H9 (cell line): ENCODE data around the gene PCDHB4. TPM values are rescaled to one million over a fixed set of nuclear protein-coding genes. Genes with fewer than 3 reads are reported as not detected.

ENCODE experiments used
- DNase-seq: peaks from one replicate; pipeline ENCODE4 v3.0.0-alpha.2; 2017
- H2AFZ ChIP-seq: one replicate; pipeline ENCODE4 v1.6.1; 2013; ENCODE audit warnings: mild to moderate bottlenecking, low read length, control low read depth, moderate library complexity
- H2AK5ac ChIP-seq: 2 replicates; pipeline ENCODE4 v1.6.1; 2013; ENCODE audit warnings: low read length, control low read depth, mixed read lengths; ENCODE audit not compliant: insufficient read length
- H2BK120ac ChIP-seq: one replicate; pipeline ENCODE4 v1.6.1; 2013; ENCODE audit warnings: low read depth, mild to moderate bottlenecking, low read length, control low read depth, inconsistent platforms; ENCODE audit not compliant: poor library complexity, severe bottlenecking
- H2BK12ac ChIP-seq: 2 replicates; pipeline ENCODE4 v1.6.1; 2013; ENCODE audit warnings: low read length, control low read depth, mixed read lengths, low read depth; ENCODE audit not compliant: insufficient read length
- H2BK15ac ChIP-seq: 2 replicates; pipeline ENCODE4 v1.6.1; 2013; ENCODE audit warnings: low read depth, low read length, control low read depth
- H2BK20ac ChIP-seq: one replicate; pipeline ENCODE4 v1.6.1; 2013; ENCODE audit warnings: low read depth, mild to moderate bottlenecking, low read length, control low read depth, inconsistent platforms; ENCODE audit not compliant: poor library complexity, severe bottlenecking
- H2BK5ac ChIP-seq: 2 replicates; pipeline ENCODE4 v1.6.1; 2013; ENCODE audit warnings: low read length, control low read depth, mixed read lengths; ENCODE audit not compliant: insufficient read length
- H3K14ac ChIP-seq: 2 replicates; pipeline ENCODE4 v1.6.1; 2013; ENCODE audit warnings: low read length, control low read depth; ENCODE audit not compliant: insufficient read depth
- H3K18ac ChIP-seq: 2 replicates; pipeline ENCODE4 v1.6.1; 2013; ENCODE audit warnings: low read depth, mild to moderate bottlenecking, mixed read lengths, low read length, control low read depth; ENCODE audit not compliant: insufficient read length
- H3K23ac ChIP-seq: 2 replicates; pipeline ENCODE4 v1.6.1; 2013; ENCODE audit warnings: low read length, control low read depth, mixed read lengths, low read depth; ENCODE audit not compliant: insufficient read length
- H3K23me2 ChIP-seq: 2 replicates; pipeline ENCODE4 v1.6.1; 2013; ENCODE audit warnings: low read depth, mild to moderate bottlenecking, mixed read lengths, low read length, control low read depth; ENCODE audit not compliant: insufficient read length, poor library complexity, severe bottlenecking
- H3K27ac ChIP-seq: 2 replicates; pipeline ENCODE4 v1.5.1; 2013; ENCODE audit warnings: low read length, control low read depth, mixed read lengths, low read depth; ENCODE audit not compliant: insufficient read length
- H3K27me3 ChIP-seq: 2 replicates; pipeline ENCODE4 v1.6.1; 2013; ENCODE audit warnings: low read length, control low read depth, inconsistent platforms; ENCODE audit not compliant: insufficient read depth
- H3K4ac ChIP-seq: 2 replicates; pipeline ENCODE4 v1.6.1; 2013; ENCODE audit warnings: low read depth, mild to moderate bottlenecking, control low read depth, inconsistent platforms, low read length, moderate library complexity
- H3K4me1 ChIP-seq: 2 replicates; pipeline ENCODE4 v1.6.1; 2013; ENCODE audit warnings: low read length, control low read depth, inconsistent platforms; ENCODE audit not compliant: insufficient read depth
- H3K4me2 ChIP-seq: 2 replicates; pipeline ENCODE4 v1.6.1; 2013; ENCODE audit warnings: low read length, control low read depth, mixed read lengths; ENCODE audit not compliant: insufficient read length, insufficient read depth
- H3K56ac ChIP-seq: 2 replicates; pipeline ENCODE4 v1.6.1; 2013; ENCODE audit warnings: low read depth, mild to moderate bottlenecking, mixed read lengths, low read length, control low read depth; ENCODE audit not compliant: insufficient read length
- H3K79me1 ChIP-seq: 2 replicates; pipeline ENCODE4 v1.6.1; 2013; ENCODE audit warnings: low read depth, mild to moderate bottlenecking, moderate library complexity, low read length, control low read depth, inconsistent platforms; ENCODE audit not compliant: insufficient read depth, poor library complexity, severe bottlenecking
- H3K79me2 ChIP-seq: 2 replicates; pipeline ENCODE4 v1.6.1; 2013; ENCODE audit warnings: low read length, control low read depth, inconsistent platforms; ENCODE audit not compliant: insufficient read depth
- H3K9ac ChIP-seq: 2 replicates; pipeline ENCODE4 v1.6.1; 2013; ENCODE audit warnings: low read length, control low read depth, mixed read lengths; ENCODE audit not compliant: insufficient read length; ENCODE audit errors: extremely low read depth
- H3K9me3 ChIP-seq: one replicate; pipeline ENCODE4 v1.6.1; 2013; ENCODE audit warnings: low read depth, low read length, inconsistent platforms; ENCODE audit not compliant: control insufficient read depth
- H3T11ph ChIP-seq: one replicate; pipeline ENCODE4 v1.6.1; 2013; ENCODE audit warnings: mild to moderate bottlenecking, low read length, control low read depth, inconsistent platforms
- H4K20me1 ChIP-seq: one replicate; pipeline ENCODE4 v1.6.1; 2013; ENCODE audit not compliant: control insufficient read depth, insufficient read length, insufficient read depth
- H4K5ac ChIP-seq: 2 replicates; pipeline ENCODE4 v1.6.1; 2013; ENCODE audit warnings: low read depth, mild to moderate bottlenecking, mixed read lengths, low read length, control low read depth; ENCODE audit not compliant: insufficient read length
- H4K8ac ChIP-seq: replicated peaks from 2 replicates; pipeline ENCODE4 v1.6.1; 2013; ENCODE audit warnings: low read length, control low read depth, mixed read lengths, low read depth; ENCODE audit not compliant: insufficient read length
- H4K91ac ChIP-seq: 2 replicates; pipeline ENCODE4 v1.6.1; 2013; ENCODE audit warnings: low read depth, mild to moderate bottlenecking, moderate library complexity, mixed read lengths, low read length, control low read depth; ENCODE audit not compliant: insufficient read length
- H3K27ac Mint-ChIP-seq, 3 experiments: 2 replicates in 2 of 3; 3 replicates in 1 of 3; pipeline ENCODE4 v1.8.0; 2020 to 2021; ENCODE audit warnings: mixed read lengths in 3 of 3, mild to moderate bottlenecking in 1 of 3, moderate library complexity in 1 of 3
- H3K27me3 Mint-ChIP-seq: 2 replicates; pipeline ENCODE4 v1.8.0; 2021; ENCODE audit warnings: low read depth, mild to moderate bottlenecking, moderate library complexity, mixed read lengths
- H3K36me3 Mint-ChIP-seq, 3 experiments: 2 replicates in 2 of 3; 3 replicates in 1 of 3; pipeline ENCODE4 v1.8.0; 2020 to 2021; ENCODE audit warnings: low read depth in 3 of 3, mixed read lengths in 3 of 3; ENCODE audit not compliant: insufficient read depth in 1 of 3
- H3K4me1 Mint-ChIP-seq, 2 experiments: 2 replicates each; pipeline ENCODE4 v1.8.0; 2020; ENCODE audit warnings: mixed read lengths in 2 of 2
- H3K4me3 Mint-ChIP-seq, 2 experiments: 2 replicates in 1 of 2; 3 replicates in 1 of 2; pipeline ENCODE4 v1.8.0; 2020 to 2021; ENCODE audit warnings: mild to moderate bottlenecking in 2 of 2, mixed read lengths in 2 of 2, moderate library complexity in 1 of 2
- H3K9me3 Mint-ChIP-seq, 2 experiments: 2 replicates in 1 of 2; 3 replicates in 1 of 2; pipeline ENCODE4 v1.8.0; 2020; ENCODE audit warnings: mild to moderate bottlenecking in 2 of 2, mixed read lengths in 2 of 2, moderate library complexity in 1 of 2
- CTCF ChIP-seq: fragments of 200-600 bp; sonication (generic); conservative IDR thresholded peaks from 3 replicates; pipeline ENCODE4 v1.8.0; 2021; ENCODE audit warnings: antibody characterized with exemption, mild to moderate bottlenecking
- WGBS: extraction: QIAGEN DNeasy Blood & Tissue Kit; methylation state at CpG from one replicate; pipeline ENCODE4 v1.1.7; 2013; ENCODE audit warnings: missing lambda C conversion rate, low lambda C conversion rate, mixed read lengths; ENCODE audit not compliant: insufficient read length; ENCODE audit errors: extremely low coverage; 5-methylcytosine and 5-hydroxymethylcytosine counted together
- total RNA-seq: library from RNA; stranded (reverse); gene quantifications from 2 replicates; pipeline ENCODE4 v1.2.1, GENCODE V29; 2021

PCDHB4 gene
- total RNA-seq, 1 experiment from 2014 or later = 1.6 TPM

GRCh38 chr5:141077826-141078225 is 43.8 kb upstream of the PCDHB4 start:
- Histone ChIP-seq H3K23me2 (no peaks in the 10 kb centered on the region), H2BK15ac (no peak overlapping the region), H3K9me3 (no peaks in the 10 kb centered on the region), H4K5ac (no peak overlapping the region), H2BK120ac (no peak overlapping the region), H3K27ac (no peak overlapping the region), H3K4me1 (no peaks in the 10 kb centered on the region), H4K91ac (no peak overlapping the region), H2AK5ac (no peak overlapping the region), H3K4me2 (no peak overlapping the region), H2BK5ac (no peak overlapping the region), H4K8ac (no peak overlapping the region), H3T11ph (no peak overlapping the region), H2AFZ (no peak overlapping the region), H3K56ac (no peak overlapping the region), H3K27me3 (no peaks in the 10 kb centered on the region), H3K79me2 (no peaks in the 10 kb centered on the region), H3K9ac (no peak overlapping the region), H3K14ac (no peak overlapping the region), H3K18ac (no peak overlapping the region), H2BK12ac (no peak overlapping the region), H2BK20ac (no peak overlapping the region), H3K4ac (no peak overlapping the region), H3K23ac (no peak overlapping the region), H4K20me1 (no peaks in the 10 kb centered on the region), H3K79me1 (no peaks in the 10 kb centered on the region)
- H3K36me3 Mint-ChIP-seq = no peaks in the 10 kb centered on the region; a peak in 2 of 7 replicates
- WGBS = no CpG with 5 or more reads among the region's 17 CpGs
- peaks cover 4% of the 10 kb centered on the region for H3K27me3 Mint-ChIP-seq
- no peaks in the 10 kb centered on the region for H3K4me1 Mint-ChIP-seq
- H3K27ac Mint-ChIP-seq = no peak overlapping the region
- TF ChIP-seq CTCF = no peak
- no peak overlapping the region; a peak in 1 of 5 replicates for H3K4me3 Mint-ChIP-seq
- DNase-seq = no peak
- peaks cover 0 to 5% of the 10 kb centered on the region in 2 experiments; a peak in 2 of 5 replicates for H3K9me3 Mint-ChIP-seq
